ENCODE measurements around the gene ATP6V0B.

GRCh38 chr1:44002165-44002564, 27.4 kb downstream of the ATP6V0B start:
- TF ChIP-seq CTCF (IDR thresholded peaks at IDR 0.05) (no peak), ZFX (IDR thresholded peaks at IDR 0.05; ENCODE audit: borderline replicate concordance) (no peak)

Data from 22Rv1 (cell line).